Measurements from ENCODE around the gene SPATS2L.

- TF ChIP-seq CTCF (IDR thresholded peaks at IDR 0.05) (no peak), POLR2AphosphoS5 (IDR thresholded peaks at IDR 0.05; ENCODE audit: insufficient read depth in 1 of 2, low read depth in 1 of 2) (peak in 1 of 2 donors; percentile 27)
Observed at GRCh38 chr2:200466425-200467418, 160.2 kb downstream of the SPATS2L start.
